ENCODE data around the gene GATM. TPM values are rescaled to one million over a fixed set of nuclear protein-coding genes. Genes with fewer than 3 reads are reported as not detected.

Gene GATM
- total RNA-seq, 1 experiment from 2014 or later = 10.7 TPM

DNA sequence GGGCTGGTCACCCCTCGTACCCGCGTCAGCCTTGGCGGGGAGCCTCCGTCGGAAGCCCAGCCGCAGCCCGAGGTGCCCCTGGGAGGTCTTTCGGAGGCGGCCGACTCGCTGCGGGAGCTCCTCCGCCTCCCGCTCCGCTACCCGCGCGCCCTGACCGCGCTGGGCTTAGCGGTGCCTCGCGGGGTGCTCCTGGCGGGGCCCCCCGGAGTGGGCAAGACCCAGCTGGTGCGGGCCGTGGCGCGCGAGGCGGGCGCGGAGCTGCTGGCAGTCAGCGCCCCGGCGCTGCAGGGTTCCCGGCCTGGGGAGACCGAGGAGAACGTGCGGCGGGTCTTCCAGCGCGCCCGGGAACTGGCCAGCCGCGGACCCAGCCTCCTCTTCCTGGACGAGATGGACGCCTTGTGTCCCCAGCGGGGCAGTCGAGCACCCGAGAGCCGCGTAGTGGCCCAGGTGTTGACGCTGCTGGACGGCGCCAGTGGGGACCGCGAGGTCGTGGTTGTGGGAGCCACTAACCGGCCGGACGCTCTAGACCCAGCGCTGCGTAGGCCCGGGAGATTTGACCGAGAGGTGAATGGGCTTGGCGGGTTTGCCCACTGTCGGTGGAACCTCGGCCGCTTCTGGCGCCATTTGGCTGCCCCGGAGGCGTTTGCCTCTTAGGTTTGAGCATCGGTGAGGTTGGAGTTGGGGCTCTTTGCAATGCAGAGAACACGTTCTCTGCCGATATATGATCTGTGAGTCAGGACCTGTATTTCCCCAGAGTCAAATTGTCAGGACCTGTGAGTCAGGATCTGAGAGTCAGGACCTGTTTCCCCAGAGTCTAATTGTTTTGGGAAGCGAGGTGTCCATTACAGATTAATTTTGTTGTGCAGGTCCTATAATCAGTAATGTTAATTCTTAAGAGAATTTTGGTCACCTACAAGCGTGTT is 24.9 kb upstream of the GATM start:
- Histone ChIP-seq H3K79me1 (ENCODE audit: insufficient read depth, low read depth, low read length, poor library complexity, severe bottlenecking) (no peaks in the 10 kb centered on the region), H3K79me2 (ENCODE audit: insufficient read depth, low read length) (peaks cover 9% of the 10 kb centered on the region; the same call in 1 of the 2 replicates), H3K18ac (ENCODE audit: insufficient read length, low read depth, low read length) (peak overlapping the region; percentile 77), H4K8ac (replicated peaks; ENCODE audit: insufficient read length, low read depth, low read length) (no peak overlapping the region), H3K4me2 (ENCODE audit: insufficient read depth, insufficient read length, low read length) (peak overlapping the region; percentile 79), H3K23me2 (ENCODE audit: insufficient read length, low read depth, low read length, poor library complexity, severe bottlenecking) (peaks cover 9% of the 10 kb centered on the region), H3K23ac (ENCODE audit: insufficient read length, low read depth, low read length) (no peak overlapping the region), H2BK5ac (ENCODE audit: insufficient read length, low read length) (no peak overlapping the region), H3K4ac (ENCODE audit: low read depth, low read length) (no peak overlapping the region), H3K14ac (ENCODE audit: insufficient read depth, low read length) (peak overlapping the region; percentile 67), H2BK120ac (ENCODE audit: low read depth, low read length, poor library complexity, severe bottlenecking) (no peak overlapping the region), H3K27me3 (ENCODE audit: insufficient read depth, low read length) (no peaks in the 10 kb centered on the region), H2BK20ac (ENCODE audit: low read depth, low read length, poor library complexity, severe bottlenecking) (no peak overlapping the region), H3K56ac (ENCODE audit: insufficient read length, low read depth, low read length) (no peak overlapping the region), H4K5ac (ENCODE audit: insufficient read length, low read depth, low read length) (no peak overlapping the region), H4K91ac (ENCODE audit: insufficient read length, low read depth, low read length) (no peak overlapping the region), H4K20me1 (ENCODE audit: control insufficient read depth, insufficient read depth, insufficient read length) (no peaks in the 10 kb centered on the region), H3K9ac (ENCODE audit: extremely low read depth, insufficient read length, low read length) (peak overlapping the region; percentile 70), H3K4me1 (ENCODE audit: insufficient read depth, low read length) (no peaks in the 10 kb centered on the region), H3T11ph (ENCODE audit: low read length) (no peak overlapping the region), H2AFZ (ENCODE audit: low read length) (no peak overlapping the region), H3K27ac (ENCODE audit: insufficient read length, low read depth, low read length) (no peak overlapping the region), H2BK12ac (ENCODE audit: insufficient read length, low read depth, low read length) (no peak overlapping the region), H3K9me3 (ENCODE audit: control insufficient read depth, low read depth, low read length) (no peaks in the 10 kb centered on the region), H2AK5ac (ENCODE audit: insufficient read length, low read length) (no peak overlapping the region), H2BK15ac (ENCODE audit: low read depth, low read length) (no peak overlapping the region)
- Mint-ChIP-seq H3K27ac (peak overlapping the region in 1 of 3 experiments; percentile 64; a peak in 2 of 7 replicates), H3K27me3 (ENCODE audit: low read depth) (peaks cover 5% of the 10 kb centered on the region), H3K4me3 (peak overlapping the region; percentile 91 to 95), H3K36me3 (ENCODE audit: insufficient read depth in 1 of 3, low read depth in 3 of 3) (peaks cover 5 to 32% (median 29%) of the 10 kb centered on the region in 3 experiments; a peak in 6 of 7 replicates), H3K4me1 (peaks cover 14 to 17% of the 10 kb centered on the region in 2 experiments; a peak in 3 of 4 replicates), H3K9me3 (no peaks in the 10 kb centered on the region)
- no peak for TF ChIP-seq CTCF (conservative IDR thresholded peaks at IDR 0.05)
- no CpG with 5 or more reads among the region's 79 CpGs for WGBS (ENCODE audit: extremely low coverage, insufficient read length, low lambda C conversion rate)
- no peak for DNase-seq

Measured in H9 (cell line).